DND-41 (cell line): ENCODE measurements around the gene STKLD1.
"Not testable (repeated sequence)": the region's sequence is repeated elsewhere in the genome, so short reads cannot be mapped to it uniquely, and the experiment has no call there.

Experiments
- ATAC-seq: fragments of 200-7000 bp; cut with Tn5 transposase; 3 replicates; pipeline ENCODE4 v1.9.1; 2021; ENCODE audit warnings: low read depth; ENCODE audit not compliant: insufficient read depth
- DNase-seq: peaks from one replicate; pipeline ENCODE4 v3.0.0-alpha.2; 2020
- H2AFZ ChIP-seq: 2 replicates; pipeline ENCODE4 v1.6.0; 2012; ENCODE audit warnings: low read depth, low read length
- H3K27ac ChIP-seq: 2 replicates; pipeline ENCODE4 v1.5.1; 2012; ENCODE audit warnings: low read length, inconsistent platforms
- H3K27me3 ChIP-seq: fragments of 200-600 bp; sonication (generic); 2 replicates; pipeline ENCODE4 v1.6.0; 2012; ENCODE audit warnings: low read length, mild to moderate bottlenecking, inconsistent platforms; ENCODE audit not compliant: insufficient read depth, poor library complexity
- H3K36me3 ChIP-seq: 2 replicates; pipeline ENCODE4 v1.5.1; 2012; ENCODE audit warnings: low read length, inconsistent platforms; ENCODE audit not compliant: insufficient read depth
- H3K4me1 ChIP-seq: 2 replicates; pipeline ENCODE4 v1.5.1; 2012; ENCODE audit warnings: mild to moderate bottlenecking, low read length; ENCODE audit not compliant: insufficient read depth
- H3K4me2 ChIP-seq: 2 replicates; pipeline ENCODE4 v1.6.0; 2012; ENCODE audit warnings: mild to moderate bottlenecking, moderate library complexity, low read length, inconsistent platforms; ENCODE audit not compliant: insufficient read depth
- H3K4me3 ChIP-seq, 2 experiments: fragments of 200-600 bp in 1 of 2; shearing (Covaris generic) in 1 of 2; 2 replicates each; pipeline ENCODE4 v1.5.1; 2012 to 2016; ENCODE audit warnings: inconsistent platforms in 2 of 2, low read length in 2 of 2, mild to moderate bottlenecking in 2 of 2, low read depth in 1 of 2, moderate library complexity in 1 of 2
- H3K79me2 ChIP-seq: 2 replicates; pipeline ENCODE4 v1.6.0; 2012; ENCODE audit warnings: low read length, inconsistent platforms; ENCODE audit not compliant: insufficient read depth
- H3K9ac ChIP-seq: 2 replicates; pipeline ENCODE4 v1.6.0; 2012; ENCODE audit warnings: low read depth, mild to moderate bottlenecking, inconsistent platforms, low read length, moderate library complexity
- H3K9me3 ChIP-seq: 2 replicates; pipeline ENCODE4 v1.5.1; 2012; ENCODE audit warnings: low read length, moderate library complexity, mild to moderate bottlenecking, inconsistent platforms; ENCODE audit not compliant: insufficient read depth, severe bottlenecking
- H4K20me1 ChIP-seq: 2 replicates; pipeline ENCODE4 v1.6.0; 2012; ENCODE audit warnings: low read length; ENCODE audit not compliant: insufficient read depth
- EZH2 ChIP-seq: IDR thresholded peaks from 3 replicates; pipeline ENCODE4 v1.6.1; 2012; ENCODE audit warnings: borderline replicate concordance, low read depth, mild to moderate bottlenecking, moderate library complexity, low read length, inconsistent platforms; ENCODE audit not compliant: severe bottlenecking
- TF ChIP-seq, protein P1 (sequence below): IDR thresholded peaks from 2 replicates; pipeline ENCODE4 v1.5.1; 2012; ENCODE audit warnings: borderline replicate concordance, low read length, moderate library complexity, mild to moderate bottlenecking; ENCODE audit not compliant: poor library complexity, severe bottlenecking; ENCODE audit errors: extremely low read depth

Gene STKLD1

DNA sequence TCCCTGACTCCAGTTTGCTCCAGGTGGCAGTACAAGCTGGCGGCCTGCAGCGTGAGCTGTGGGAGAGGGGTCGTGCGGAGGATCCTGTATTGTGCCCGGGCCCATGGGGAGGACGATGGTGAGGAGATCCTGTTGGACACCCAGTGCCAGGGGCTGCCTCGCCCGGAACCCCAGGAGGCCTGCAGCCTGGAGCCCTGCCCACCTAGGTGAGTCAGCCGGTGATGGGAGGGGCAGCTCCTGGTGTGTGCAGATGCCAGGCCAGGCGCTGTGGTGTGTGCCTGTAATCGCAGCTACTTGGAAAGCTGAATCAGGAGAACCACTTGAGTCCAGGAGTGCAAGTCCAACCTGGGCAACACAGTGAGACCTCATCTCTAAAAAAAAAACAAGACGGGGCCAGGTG is 73.6 kb downstream of the STKLD1 start:
- H3K9ac ChIP-seq, result no peak overlapping the region
- no peaks in the 10 kb centered on the region for H3K79me2 ChIP-seq
- H3K4me2 ChIP-seq, result no peak overlapping the region
- no peak overlapping the region for H3K27ac ChIP-seq
- no peak for TF ChIP-seq EZH2
- TF ChIP-seq, protein P1, sequence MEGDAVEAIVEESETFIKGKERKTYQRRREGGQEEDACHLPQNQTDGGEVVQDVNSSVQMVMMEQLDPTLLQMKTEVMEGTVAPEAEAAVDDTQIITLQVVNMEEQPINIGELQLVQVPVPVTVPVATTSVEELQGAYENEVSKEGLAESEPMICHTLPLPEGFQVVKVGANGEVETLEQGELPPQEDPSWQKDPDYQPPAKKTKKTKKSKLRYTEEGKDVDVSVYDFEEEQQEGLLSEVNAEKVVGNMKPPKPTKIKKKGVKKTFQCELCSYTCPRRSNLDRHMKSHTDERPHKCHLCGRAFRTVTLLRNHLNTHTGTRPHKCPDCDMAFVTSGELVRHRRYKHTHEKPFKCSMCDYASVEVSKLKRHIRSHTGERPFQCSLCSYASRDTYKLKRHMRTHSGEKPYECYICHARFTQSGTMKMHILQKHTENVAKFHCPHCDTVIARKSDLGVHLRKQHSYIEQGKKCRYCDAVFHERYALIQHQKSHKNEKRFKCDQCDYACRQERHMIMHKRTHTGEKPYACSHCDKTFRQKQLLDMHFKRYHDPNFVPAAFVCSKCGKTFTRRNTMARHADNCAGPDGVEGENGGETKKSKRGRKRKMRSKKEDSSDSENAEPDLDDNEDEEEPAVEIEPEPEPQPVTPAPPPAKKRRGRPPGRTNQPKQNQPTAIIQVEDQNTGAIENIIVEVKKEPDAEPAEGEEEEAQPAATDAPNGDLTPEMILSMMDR, result no peak
- H3K4me3 ChIP-seq, result no peak overlapping the region
- no peaks in the 10 kb centered on the region for H3K36me3 ChIP-seq
- H2AFZ ChIP-seq, result no peak overlapping the region
- H3K4me1 ChIP-seq, result no peaks in the 10 kb centered on the region
- H3K27me3 ChIP-seq, result no peaks in the 10 kb centered on the region
- DNase-seq, result no peak
- no peaks in the 10 kb centered on the region for H4K20me1 ChIP-seq
- H3K9me3 ChIP-seq, result no peaks in the 10 kb centered on the region
- ATAC-seq, result no peak

DNA sequence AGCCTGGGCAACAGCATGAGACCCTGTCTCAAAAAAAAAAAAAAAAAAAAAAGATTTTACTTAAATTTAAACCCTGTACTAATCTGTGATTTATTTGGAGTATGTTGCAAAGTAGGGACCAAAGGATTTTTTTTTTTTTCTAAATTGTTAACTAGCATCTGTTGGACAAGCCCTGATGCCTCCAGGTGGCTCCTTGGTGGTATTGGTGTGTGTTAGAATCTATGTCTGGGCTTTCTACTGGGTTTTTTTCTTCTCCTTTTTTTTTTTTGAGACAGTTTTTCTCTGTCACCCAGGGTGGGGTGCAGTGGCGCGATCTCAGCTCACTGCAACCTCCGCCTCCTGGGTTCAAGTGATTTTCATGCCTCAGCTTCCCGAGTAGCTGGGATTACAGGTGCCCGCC is 75.7 kb downstream of the STKLD1 start:
- DNase-seq, H3K9me3 ChIP-seq, H3K9ac ChIP-seq, H4K20me1 ChIP-seq, H3K4me2 ChIP-seq, H3K27ac ChIP-seq, H3K4me1 ChIP-seq, H3K4me3 ChIP-seq, H3K36me3 ChIP-seq, H2AFZ ChIP-seq, H3K79me2 ChIP-seq, ATAC-seq, H3K27me3 ChIP-seq: not testable (repeated sequence)

DNA sequence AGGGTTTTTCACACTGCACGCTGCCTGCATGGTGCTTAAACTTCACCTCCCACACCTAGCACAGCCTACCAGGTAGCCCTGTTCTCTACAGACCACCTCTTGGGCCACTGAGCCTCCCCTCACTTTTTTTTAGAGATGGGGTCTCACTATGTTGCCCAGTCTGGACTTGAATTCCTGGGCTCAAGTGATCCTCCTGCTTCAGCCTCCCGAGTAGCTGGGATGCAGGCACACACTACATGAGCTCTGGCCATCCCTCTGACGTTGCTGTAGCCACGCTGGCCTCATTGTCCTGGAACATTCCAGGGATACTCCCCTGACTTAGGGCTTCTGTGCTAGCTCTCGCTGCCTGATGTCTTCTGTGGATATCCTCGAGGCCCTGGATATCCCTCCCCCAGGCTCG is 76.4 kb downstream of the STKLD1 start:
- TF ChIP-seq EZH2, result no peak
- TF ChIP-seq, protein P1, result no peak
- Histone ChIP-seq H3K4me3 (no peak overlapping the region), H3K9me3 (no peaks in the 10 kb centered on the region), H3K9ac (no peak overlapping the region), H3K36me3 (no peaks in the 10 kb centered on the region), H3K27me3 (no peaks in the 10 kb centered on the region), H4K20me1 (no peaks in the 10 kb centered on the region), H3K4me2 (no peak overlapping the region), H3K27ac (no peak overlapping the region), H3K79me2 (no peaks in the 10 kb centered on the region), H2AFZ (no peak overlapping the region), H3K4me1 (no peaks in the 10 kb centered on the region)
- ATAC-seq (no peak), DNase-seq (no peak)

DNA sequence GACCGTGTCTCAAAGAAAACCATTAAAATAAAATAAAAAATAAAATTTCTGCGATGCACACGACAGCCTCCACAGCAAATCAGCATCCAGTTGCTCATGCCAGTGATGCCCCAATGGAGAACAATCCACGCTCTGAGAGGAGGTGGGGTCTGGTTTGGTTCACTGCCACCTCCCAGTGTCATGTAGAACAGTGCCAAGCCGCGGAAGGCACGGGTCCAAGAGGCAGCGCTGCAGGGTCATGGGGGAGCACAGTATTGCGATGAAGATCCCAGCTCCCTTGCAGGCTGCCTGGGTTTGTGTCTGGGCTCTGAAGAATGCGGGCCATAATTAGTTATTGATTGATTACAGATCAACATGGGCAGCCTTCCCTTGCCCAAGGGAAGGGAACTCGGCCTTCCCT is 77.5 kb downstream of the STKLD1 start:
- Histone ChIP-seq H4K20me1 (no peaks in the 10 kb centered on the region), H3K27ac (no peak overlapping the region), H3K4me1 (peaks cover 4% of the 10 kb centered on the region), H3K9me3 (no peaks in the 10 kb centered on the region), H3K9ac (no peak overlapping the region), H3K79me2 (no peaks in the 10 kb centered on the region), H3K4me2 (no peak overlapping the region), H3K36me3 (no peaks in the 10 kb centered on the region), H3K27me3 (no peaks in the 10 kb centered on the region), H2AFZ (no peak overlapping the region), H3K4me3 (no peak overlapping the region)
- DNase-seq, result no peak
- ATAC-seq, result no peak
- TF ChIP-seq, protein P1, result no peak
- TF ChIP-seq EZH2, result no peak
